HFF-Myc (cell line): ENCODE data around the gene TRPC4.

ENCODE experiments used
- DNase-seq: peaks from one replicate; pipeline ENCODE4 v3.0.0-alpha.2; 2011; ENCODE audit warnings: low read depth; ENCODE audit errors: extremely low read depth
- H3K4me3 ChIP-seq: replicated peaks from 2 replicates; pipeline ENCODE4 v1.5.1; 2011; ENCODE audit warnings: low read depth, mild to moderate bottlenecking, control low read depth, low read length
- TF ChIP-seq, protein P1 (sequence below): IDR thresholded peaks from 2 replicates; pipeline ENCODE4 v1.5.1; 2012; ENCODE audit warnings: mild to moderate bottlenecking, low read depth, low read length, control low read depth; ENCODE audit errors: missing control alignments

Gene TRPC4

GRCh38 chr13:37701306-37701705 is 168.3 kb downstream of the TRPC4 start:
- TF ChIP-seq, protein P1, sequence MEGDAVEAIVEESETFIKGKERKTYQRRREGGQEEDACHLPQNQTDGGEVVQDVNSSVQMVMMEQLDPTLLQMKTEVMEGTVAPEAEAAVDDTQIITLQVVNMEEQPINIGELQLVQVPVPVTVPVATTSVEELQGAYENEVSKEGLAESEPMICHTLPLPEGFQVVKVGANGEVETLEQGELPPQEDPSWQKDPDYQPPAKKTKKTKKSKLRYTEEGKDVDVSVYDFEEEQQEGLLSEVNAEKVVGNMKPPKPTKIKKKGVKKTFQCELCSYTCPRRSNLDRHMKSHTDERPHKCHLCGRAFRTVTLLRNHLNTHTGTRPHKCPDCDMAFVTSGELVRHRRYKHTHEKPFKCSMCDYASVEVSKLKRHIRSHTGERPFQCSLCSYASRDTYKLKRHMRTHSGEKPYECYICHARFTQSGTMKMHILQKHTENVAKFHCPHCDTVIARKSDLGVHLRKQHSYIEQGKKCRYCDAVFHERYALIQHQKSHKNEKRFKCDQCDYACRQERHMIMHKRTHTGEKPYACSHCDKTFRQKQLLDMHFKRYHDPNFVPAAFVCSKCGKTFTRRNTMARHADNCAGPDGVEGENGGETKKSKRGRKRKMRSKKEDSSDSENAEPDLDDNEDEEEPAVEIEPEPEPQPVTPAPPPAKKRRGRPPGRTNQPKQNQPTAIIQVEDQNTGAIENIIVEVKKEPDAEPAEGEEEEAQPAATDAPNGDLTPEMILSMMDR = no peak
- no peak overlapping the region for H3K4me3 ChIP-seq
- DNase-seq = no peak

DNA sequence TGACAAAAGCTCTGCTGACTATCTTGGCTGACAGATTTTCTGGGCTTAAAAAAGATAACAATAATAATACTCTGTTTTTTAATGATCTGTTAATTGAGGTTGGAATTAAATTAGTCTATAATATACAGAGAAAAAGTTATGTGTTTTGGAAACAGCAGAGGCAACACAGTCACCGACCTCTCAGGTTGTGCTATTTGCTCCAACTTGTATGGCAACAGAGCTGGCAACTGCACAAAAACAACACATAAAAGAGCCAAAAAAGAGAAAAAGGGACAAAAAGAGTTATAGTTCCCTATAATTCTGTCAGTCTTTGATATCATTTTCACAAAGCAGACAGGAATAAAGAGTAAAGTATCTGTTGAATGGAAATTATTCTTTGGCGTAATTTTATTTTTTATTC is 168.7 kb downstream of the TRPC4 start:
- no peak for DNase-seq
- TF ChIP-seq, protein P1 = no peak
- no peak overlapping the region for H3K4me3 ChIP-seq

- DNase-seq = no peak
- no peak overlapping the region for H3K4me3 ChIP-seq
- TF ChIP-seq, protein P1 = no peak
These were observed 174.4 kb downstream of the TRPC4 start for GRCh38 chr13:37695200-37695599.

DNA sequence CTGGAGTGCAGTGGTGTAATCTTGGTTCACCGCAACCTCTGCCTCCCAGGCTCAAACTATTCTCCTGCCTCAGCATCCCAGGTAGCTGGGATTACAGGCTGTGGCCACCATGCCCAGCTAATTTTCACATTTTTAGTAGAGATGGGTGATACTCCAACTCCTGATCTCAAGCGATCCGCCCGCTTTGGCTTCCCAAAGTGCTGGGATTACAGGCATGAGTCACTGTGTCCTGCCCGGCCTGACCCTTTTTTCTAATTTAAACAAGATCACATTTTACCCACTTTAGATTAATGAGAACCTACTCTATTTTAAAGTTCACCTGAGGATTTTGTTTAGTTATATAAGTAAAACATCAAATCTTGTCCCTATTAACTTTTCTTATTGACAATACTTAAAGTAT is 179.2 kb downstream of the TRPC4 start:
- H3K4me3 ChIP-seq = no peak overlapping the region
- TF ChIP-seq, protein P1 = no peak
- no peak for DNase-seq

DNA sequence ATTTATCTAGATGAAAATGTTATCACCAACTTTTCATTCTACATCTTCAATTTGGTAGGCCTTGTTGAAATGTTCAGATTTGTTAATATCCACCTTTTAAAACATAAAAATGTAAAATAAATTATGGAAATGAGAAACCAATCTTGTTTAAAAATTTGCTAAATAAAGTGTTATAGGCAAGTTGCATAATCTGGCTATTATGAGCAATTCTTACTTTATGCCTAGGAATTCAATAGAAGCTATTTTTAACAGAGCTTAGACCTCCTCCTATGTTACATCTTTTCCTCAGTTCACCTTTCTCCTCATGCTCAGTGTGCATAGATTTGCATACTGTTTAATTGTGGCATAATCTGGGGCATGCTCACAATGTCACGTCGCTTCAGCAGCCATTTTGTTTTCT is 183.1 kb downstream of the TRPC4 start:
- no peak overlapping the region for H3K4me3 ChIP-seq
- TF ChIP-seq, protein P1 = no peak
- DNase-seq = no peak

DNA sequence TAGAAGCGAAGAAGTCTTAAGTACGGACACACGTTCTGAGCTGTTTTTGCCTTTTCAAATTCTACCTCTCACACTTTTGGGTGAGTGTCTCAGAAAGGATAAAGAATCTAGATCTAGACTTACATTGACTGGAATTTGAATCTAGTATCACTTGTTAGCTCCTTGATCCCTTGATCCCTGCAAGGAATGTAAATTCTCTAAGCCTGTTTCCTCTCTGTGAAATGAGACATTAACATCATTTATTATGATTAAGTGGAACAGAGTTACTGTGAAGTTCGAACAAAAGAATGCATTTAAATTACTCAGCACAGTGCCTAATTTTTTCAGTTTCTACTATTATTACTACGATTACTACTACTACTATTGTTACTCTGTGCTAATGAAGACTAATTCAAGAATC is 184.4 kb downstream of the TRPC4 start:
- no peak for DNase-seq
- TF ChIP-seq, protein P1 = no peak
- no peak overlapping the region for H3K4me3 ChIP-seq

DNA sequence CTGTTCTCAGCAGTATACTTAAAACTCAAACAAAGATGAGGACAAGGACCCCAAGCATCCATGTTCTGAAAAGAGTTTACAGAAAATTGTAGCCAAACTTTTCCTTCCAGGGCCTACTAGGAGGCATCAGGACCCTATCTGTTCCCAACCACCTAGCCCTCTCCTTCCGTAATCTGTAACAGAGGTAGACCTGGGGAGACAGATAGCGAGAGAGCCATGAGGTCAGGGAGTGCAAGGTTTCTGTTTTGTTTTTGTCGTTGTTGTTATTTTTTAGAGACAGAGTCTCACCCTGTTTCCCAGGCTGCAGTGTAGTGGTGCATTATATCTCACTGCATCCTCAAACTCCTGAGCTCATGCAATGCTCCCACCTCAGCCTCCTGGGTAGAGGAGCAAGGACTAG is 187.1 kb downstream of the TRPC4 start:
- TF ChIP-seq, protein P1 = no peak
- DNase-seq = no peak
- no peak overlapping the region for H3K4me3 ChIP-seq
